K562 (cell line): ENCODE measurements around the gene CEBPA. TPM values are rescaled to one million over a fixed set of nuclear protein-coding genes. Genes with fewer than 3 reads are reported as not detected.

ENCODE experiments used
- ASH1L ChIP-seq: fragments of 450-650 bp; IDR thresholded peaks from 2 replicates; pipeline ENCODE4 v1.6.1; 2018; ENCODE audit warnings: borderline replicate concordance, mild to moderate bottlenecking, low read depth; ENCODE audit not compliant: partially characterized antibody
- GABPB2 ChIP-seq: fragments of 250-450 bp; sonication (Bioruptor Pico); conservative IDR thresholded peaks from 2 replicates; pipeline ENCODE4 v1.5.1; 2021; ENCODE audit warnings: mild to moderate bottlenecking
- NR4A1 ChIP-seq, 2 experiments: fragments of 250-450 bp in 1 of 2; fragments of 450-650 bp in 1 of 2; sonication (Bioruptor Pico) in 1 of 2; IDR thresholded peaks; 2 replicates each; pipeline versions ENCODE4 v1.4.0 to v1.6.1; 2016 to 2020; ENCODE audit warnings: mild to moderate bottlenecking in 2 of 2, missing compliant biosample characterization in 1 of 2, missing genetic modification characterization in 1 of 2, moderate library complexity in 1 of 2
- SETDB1 ChIP-seq: IDR thresholded peaks from one replicate; pipeline ENCODE4 v1.6.1; 2012; ENCODE audit warnings: low read length, control low read depth, inconsistent platforms
- ZBTB17 ChIP-seq: fragments of 450-650 bp; formaldehyde crosslinking; IDR thresholded peaks from 2 replicates; pipeline ENCODE4 v1.4.0; 2020; ENCODE audit warnings: mild to moderate bottlenecking
- ZFX ChIP-seq: sonication (generic); formaldehyde crosslinking; IDR thresholded peaks from 2 replicates; pipeline ENCODE4 v1.8.0; 2022; ENCODE audit warnings: mild to moderate bottlenecking, missing genetic modification reagents, moderate library complexity
- ZKSCAN1 ChIP-seq: fragments of 150-350 bp; IDR thresholded peaks from 2 replicates; pipeline ENCODE4 v1.6.1; 2016; ENCODE audit warnings: low read depth, low read length
- polyA plus RNA-seq, 8 experiments: library from polyadenylated mRNA; depleted of rRNA in 4 of 8; stranded (reverse) in 5 of 8; unstranded in 3 of 8; fragments of >200 nt; fragmentation: Nextera tagmentation in 2 of 8; fragmentation: Illumina TruSeq in 1 of 8; extraction: Ambion mirVana in 2 of 8; extraction: Trizol in 1 of 8; gene quantifications; 2 replicates each; pipeline versions ENCODE4 v1.2.1 to v1.2.3, GENCODE V29; 2011 to 2014; ENCODE audit warnings: inconsistent platforms in 1 of 8, missing spikeins in 1 of 8
- total RNA-seq, 7 experiments: library from RNA; depleted of rRNA in 6 of 7; stranded (reverse); fragments of >200 nt in 6 of 7; fragmentation: Illumina TruSeq in 2 of 7; extraction: Trizol in 2 of 7; gene quantifications; 2 replicates each; pipeline versions ENCODE4 v1.2.1 to v1.2.3, GENCODE V29; 2011 to 2021; ENCODE audit warnings: low replicate concordance in 1 of 7
- TF ChIP-seq, protein P1 (sequence below): sonication (generic); formaldehyde crosslinking; IDR thresholded peaks from 2 replicates; pipeline ENCODE4 v1.8.0; 2022; ENCODE audit warnings: mild to moderate bottlenecking, missing genetic modification reagents
- TF ChIP-seq, protein P2 (sequence below): fragments of 200-600 bp; sonication (generic); IDR thresholded peaks from one replicate; pipeline ENCODE4 v1.6.1; 2012; ENCODE audit warnings: mild to moderate bottlenecking, low read depth, low read length, inconsistent platforms
- TF ChIP-seq, protein P3 (sequence below): conservative IDR thresholded peaks from 2 replicates; pipeline ENCODE4 v1.6.1; 2011; ENCODE audit warnings: low read depth, mild to moderate bottlenecking, low read length; ENCODE audit not compliant: control insufficient read depth
- TF ChIP-seq, protein P4 (sequence below): fragments of 250-450 bp; sonication (Bioruptor Pico); IDR thresholded peaks from 2 replicates; pipeline ENCODE4 v1.5.0; 2022; ENCODE audit warnings: mild to moderate bottlenecking

The CEBPA gene
- total and polyA plus RNA-seq, 9 of the 15 experiments (the other 6 are each of a cell fraction or from before 2014, with no cell fraction given) = 0.03 to 0.59 (median 0.15) TPM; not detected in 2

DNA sequence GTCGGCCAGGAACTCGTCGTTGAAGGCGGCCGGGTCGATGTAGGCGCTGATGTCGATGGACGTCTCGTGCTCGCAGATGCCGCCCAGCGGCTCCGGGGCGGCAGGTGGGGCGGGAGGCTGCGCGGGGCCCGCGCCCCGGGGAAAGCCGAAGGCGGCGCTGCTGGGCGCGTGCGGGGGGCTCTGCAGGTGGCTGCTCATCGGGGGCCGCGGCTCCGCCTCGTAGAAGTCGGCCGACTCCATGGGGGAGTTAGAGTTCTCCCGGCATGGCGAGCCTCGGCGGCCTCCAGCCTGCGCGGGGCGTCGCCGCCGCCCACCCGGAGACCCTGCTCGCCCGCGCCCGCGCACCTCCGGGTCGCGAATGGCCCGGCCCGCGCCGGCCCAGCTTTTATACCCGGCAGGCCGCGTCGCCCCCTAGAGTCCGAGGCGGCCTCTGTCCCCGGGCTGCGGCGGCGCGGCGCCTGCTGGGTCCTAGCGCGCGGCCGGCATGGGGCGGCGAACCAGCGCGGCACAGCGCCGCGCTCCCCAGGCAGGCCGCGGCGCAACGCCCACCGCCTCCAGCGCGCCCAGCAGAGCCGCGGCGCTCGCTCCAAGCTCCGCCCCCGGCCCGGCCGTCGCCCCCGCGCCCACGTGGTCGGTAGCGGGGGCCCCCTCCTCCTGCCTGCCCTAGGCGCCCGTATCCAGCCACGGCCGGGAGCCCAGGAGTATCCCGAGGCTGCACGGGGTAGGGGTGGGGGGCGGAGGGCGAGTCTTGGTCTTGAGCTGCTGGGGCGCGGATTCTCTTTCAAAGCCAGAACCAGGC, at the start of gene CEBPA (continued):
- TF ChIP-seq, protein P1, sequence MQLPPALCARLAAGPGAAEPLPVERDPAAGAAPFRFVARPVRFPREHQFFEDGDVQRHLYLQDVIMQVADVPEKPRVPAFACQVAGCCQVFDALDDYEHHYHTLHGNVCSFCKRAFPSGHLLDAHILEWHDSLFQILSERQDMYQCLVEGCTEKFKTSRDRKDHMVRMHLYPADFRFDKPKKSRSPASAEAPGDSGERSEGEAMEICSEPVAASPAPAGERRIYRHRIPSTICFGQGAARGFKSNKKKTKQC = no peak
- TF ChIP-seq GABPB2 (CRISPR knock-in tag) (no peak), ASH1L (no peak), ZFX (CRISPR knock-in tag) (peak; percentile 56), NR4A1 (CRISPR knock-in tag; IDR thresholded peaks at IDR 0.05) (no peak), NR4A1 (tag; IDR thresholded peaks at IDR 0.05) (no peak), ZBTB17 (no peak), ZKSCAN1 (0 out of 2 replicates have a peak, but pooled peaks have one; percentile 56), SETDB1 (no peak)
- TF ChIP-seq, protein P2, sequence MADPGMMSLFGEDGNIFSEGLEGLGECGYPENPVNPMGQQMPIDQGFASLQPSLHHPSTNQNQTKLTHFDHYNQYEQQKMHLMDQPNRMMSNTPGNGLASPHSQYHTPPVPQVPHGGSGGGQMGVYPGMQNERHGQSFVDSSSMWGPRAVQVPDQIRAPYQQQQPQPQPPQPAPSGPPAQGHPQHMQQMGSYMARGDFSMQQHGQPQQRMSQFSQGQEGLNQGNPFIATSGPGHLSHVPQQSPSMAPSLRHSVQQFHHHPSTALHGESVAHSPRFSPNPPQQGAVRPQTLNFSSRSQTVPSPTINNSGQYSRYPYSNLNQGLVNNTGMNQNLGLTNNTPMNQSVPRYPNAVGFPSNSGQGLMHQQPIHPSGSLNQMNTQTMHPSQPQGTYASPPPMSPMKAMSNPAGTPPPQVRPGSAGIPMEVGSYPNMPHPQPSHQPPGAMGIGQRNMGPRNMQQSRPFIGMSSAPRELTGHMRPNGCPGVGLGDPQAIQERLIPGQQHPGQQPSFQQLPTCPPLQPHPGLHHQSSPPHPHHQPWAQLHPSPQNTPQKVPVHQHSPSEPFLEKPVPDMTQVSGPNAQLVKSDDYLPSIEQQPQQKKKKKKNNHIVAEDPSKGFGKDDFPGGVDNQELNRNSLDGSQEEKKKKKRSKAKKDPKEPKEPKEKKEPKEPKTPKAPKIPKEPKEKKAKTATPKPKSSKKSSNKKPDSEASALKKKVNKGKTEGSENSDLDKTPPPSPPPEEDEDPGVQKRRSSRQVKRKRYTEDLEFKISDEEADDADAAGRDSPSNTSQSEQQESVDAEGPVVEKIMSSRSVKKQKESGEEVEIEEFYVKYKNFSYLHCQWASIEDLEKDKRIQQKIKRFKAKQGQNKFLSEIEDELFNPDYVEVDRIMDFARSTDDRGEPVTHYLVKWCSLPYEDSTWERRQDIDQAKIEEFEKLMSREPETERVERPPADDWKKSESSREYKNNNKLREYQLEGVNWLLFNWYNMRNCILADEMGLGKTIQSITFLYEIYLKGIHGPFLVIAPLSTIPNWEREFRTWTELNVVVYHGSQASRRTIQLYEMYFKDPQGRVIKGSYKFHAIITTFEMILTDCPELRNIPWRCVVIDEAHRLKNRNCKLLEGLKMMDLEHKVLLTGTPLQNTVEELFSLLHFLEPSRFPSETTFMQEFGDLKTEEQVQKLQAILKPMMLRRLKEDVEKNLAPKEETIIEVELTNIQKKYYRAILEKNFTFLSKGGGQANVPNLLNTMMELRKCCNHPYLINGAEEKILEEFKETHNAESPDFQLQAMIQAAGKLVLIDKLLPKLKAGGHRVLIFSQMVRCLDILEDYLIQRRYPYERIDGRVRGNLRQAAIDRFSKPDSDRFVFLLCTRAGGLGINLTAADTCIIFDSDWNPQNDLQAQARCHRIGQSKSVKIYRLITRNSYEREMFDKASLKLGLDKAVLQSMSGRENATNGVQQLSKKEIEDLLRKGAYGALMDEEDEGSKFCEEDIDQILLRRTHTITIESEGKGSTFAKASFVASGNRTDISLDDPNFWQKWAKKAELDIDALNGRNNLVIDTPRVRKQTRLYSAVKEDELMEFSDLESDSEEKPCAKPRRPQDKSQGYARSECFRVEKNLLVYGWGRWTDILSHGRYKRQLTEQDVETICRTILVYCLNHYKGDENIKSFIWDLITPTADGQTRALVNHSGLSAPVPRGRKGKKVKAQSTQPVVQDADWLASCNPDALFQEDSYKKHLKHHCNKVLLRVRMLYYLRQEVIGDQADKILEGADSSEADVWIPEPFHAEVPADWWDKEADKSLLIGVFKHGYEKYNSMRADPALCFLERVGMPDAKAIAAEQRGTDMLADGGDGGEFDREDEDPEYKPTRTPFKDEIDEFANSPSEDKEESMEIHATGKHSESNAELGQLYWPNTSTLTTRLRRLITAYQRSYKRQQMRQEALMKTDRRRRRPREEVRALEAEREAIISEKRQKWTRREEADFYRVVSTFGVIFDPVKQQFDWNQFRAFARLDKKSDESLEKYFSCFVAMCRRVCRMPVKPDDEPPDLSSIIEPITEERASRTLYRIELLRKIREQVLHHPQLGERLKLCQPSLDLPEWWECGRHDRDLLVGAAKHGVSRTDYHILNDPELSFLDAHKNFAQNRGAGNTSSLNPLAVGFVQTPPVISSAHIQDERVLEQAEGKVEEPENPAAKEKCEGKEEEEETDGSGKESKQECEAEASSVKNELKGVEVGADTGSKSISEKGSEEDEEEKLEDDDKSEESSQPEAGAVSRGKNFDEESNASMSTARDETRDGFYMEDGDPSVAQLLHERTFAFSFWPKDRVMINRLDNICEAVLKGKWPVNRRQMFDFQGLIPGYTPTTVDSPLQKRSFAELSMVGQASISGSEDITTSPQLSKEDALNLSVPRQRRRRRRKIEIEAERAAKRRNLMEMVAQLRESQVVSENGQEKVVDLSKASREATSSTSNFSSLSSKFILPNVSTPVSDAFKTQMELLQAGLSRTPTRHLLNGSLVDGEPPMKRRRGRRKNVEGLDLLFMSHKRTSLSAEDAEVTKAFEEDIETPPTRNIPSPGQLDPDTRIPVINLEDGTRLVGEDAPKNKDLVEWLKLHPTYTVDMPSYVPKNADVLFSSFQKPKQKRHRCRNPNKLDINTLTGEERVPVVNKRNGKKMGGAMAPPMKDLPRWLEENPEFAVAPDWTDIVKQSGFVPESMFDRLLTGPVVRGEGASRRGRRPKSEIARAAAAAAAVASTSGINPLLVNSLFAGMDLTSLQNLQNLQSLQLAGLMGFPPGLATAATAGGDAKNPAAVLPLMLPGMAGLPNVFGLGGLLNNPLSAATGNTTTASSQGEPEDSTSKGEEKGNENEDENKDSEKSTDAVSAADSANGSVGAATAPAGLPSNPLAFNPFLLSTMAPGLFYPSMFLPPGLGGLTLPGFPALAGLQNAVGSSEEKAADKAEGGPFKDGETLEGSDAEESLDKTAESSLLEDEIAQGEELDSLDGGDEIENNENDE = no peak
- TF ChIP-seq, protein P3, sequence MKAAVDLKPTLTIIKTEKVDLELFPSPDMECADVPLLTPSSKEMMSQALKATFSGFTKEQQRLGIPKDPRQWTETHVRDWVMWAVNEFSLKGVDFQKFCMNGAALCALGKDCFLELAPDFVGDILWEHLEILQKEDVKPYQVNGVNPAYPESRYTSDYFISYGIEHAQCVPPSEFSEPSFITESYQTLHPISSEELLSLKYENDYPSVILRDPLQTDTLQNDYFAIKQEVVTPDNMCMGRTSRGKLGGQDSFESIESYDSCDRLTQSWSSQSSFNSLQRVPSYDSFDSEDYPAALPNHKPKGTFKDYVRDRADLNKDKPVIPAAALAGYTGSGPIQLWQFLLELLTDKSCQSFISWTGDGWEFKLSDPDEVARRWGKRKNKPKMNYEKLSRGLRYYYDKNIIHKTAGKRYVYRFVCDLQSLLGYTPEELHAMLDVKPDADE = peak; percentile 75
- TF ChIP-seq, protein P4, sequence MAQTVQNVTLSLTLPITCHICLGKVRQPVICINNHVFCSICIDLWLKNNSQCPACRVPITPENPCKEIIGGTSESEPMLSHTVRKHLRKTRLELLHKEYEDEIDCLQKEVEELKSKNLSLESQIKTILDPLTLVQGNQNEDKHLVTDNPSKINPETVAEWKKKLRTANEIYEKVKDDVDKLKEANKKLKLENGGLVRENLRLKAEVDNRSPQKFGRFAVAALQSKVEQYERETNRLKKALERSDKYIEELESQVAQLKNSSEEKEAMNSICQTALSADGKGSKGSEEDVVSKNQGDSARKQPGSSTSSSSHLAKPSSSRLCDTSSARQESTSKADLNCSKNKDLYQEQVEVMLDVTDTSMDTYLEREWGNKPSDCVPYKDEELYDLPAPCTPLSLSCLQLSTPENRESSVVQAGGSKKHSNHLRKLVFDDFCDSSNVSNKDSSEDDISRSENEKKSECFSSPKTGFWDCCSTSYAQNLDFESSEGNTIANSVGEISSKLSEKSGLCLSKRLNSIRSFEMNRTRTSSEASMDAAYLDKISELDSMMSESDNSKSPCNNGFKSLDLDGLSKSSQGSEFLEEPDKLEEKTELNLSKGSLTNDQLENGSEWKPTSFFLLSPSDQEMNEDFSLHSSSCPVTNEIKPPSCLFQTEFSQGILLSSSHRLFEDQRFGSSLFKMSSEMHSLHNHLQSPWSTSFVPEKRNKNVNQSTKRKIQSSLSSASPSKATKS (CRISPR knock-in tag) = no peak
